Middle frontal gyrus (tissue), 1 donor: ENCODE data around the gene SUN1.
"Not testable (repeated sequence)": the region's sequence is repeated elsewhere in the genome, so short reads cannot be mapped to it uniquely, and the experiment has no call there.

Experiments
- DNase-seq: peaks from one replicate; pipeline ENCODE4 v3.0.0-alpha.2; 2015; ENCODE audit warnings: low spot score; ENCODE audit errors: extremely low spot score

The SUN1 gene

DNA sequence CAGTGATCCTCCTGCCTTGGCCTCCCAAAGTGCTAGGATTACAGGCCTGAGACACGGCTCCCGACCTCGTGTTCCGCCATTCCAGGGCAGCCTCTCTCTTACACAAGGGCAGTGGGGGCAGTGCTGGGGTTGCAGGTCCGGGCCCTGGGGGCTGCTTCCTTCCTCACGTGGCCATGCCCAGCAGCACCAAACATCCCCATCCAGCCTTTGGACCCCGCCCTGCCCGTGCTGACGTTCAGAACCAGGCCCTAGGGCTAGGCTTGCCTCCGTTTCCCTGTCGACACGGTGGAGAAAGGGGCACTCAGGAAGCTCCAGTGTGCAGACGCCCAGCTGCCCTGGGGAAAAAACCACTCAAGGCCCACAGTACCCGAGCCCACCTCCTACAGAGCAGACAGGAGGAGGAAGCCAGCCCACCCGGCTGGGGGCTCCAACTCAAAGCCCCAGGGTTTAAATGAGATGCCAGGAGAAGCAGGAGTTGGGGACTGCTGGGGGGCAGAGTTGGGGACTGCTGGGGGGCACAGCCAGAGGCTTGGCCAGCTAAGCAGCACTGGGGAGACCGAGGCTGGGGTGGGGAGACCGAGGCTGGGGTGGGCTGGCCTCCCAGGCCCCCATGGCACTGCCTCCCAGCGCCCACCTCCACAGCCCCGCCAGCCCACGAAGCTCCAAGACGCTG lies 86.3 kb downstream of the SUN1 start:
- DNase-seq: no peak

DNA sequence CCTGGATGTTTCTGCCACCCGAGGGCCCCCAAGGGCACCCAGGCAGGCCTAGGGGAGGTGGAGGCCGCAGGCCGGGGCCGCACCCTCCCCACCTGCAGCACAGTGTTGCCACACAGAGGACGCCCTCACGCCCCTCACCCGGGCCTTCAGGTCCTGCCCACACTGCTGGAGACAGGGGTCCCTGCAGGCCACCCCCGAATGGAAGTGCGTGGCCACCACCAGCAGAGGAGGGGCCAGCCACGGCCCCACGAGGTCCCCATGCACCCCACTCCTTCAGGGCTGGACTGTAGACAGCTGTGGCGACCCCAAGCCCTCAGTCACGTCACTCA lies 86.8 kb downstream of the SUN1 start:
- DNase-seq: no peak

DNA sequence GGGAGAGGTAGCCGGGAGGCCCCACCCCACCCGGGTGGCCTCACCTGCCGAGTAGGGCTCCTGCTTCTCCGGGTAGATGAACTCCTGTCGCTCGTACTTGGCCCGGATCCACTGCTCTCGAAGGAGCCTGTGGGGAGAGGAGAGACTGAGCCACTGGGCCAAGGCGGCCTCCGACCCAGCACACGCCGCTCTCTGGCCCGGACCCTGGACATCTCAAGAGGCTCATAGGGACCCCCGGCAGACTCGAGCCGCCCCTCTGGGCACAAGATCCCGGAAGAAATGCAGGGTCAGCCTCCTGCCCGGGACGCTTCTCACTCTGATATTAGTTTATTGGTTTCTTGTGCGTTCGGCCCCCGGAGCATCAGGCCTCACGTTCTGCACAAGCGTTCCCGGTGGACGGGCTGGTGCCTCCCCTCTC lies 87.7 kb downstream of the SUN1 start:
- DNase-seq: no peak

DNA sequence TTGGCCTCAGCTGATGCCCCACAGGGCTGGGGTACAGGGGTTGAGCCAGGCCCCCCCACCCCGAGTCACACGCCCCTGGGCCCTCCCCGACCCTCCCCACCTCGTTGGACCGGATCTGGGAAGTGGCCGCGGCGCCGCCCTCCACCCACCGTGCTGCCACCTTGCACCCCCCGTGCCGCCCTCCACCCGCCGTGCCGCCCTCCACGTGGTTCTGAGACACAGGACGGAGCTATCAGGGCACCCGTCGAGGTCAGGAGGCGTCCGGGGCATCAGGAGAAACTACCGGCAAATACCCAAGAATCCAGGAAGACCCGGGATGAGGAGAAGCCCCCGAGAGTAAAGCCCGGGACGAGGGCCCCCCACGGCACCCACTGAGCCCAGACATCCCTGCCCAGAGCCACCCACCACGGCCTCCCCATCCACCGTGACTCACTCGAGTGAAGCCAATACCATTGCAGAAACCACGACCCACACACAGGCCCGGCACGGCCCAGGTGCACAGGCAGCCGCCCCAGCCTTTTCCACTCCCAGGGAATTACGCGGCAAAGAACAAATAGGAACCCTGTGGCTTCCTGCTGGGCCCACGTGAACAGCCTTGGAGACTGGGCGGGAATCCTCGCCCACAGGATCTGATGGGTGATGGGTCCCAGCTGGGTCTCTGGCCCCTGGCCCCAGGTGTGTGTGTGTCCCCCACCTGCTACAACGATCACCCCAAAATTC lies 88.2 kb downstream of the SUN1 start:
- no peak for DNase-seq

DNA sequence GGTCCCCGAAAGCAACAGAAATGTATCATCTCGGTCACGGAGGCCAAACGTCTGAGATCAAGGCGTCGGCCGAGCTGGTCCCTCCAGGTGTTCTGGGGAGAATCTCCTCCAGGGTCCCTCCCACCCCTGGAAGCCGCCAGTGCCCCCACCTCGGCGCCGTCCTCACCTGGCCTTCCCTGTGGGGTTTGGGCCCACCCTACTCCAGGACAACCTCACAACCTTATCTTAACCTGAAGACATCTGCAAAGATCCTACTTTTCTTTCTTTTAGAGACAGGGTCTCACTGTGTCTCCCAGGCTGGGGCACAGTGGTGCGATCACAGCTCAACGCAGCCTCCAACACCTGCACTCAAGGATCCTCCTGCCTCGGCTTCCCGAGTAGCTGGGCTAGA lies 88.8 kb downstream of the SUN1 start:
- DNase-seq: no peak

DNA sequence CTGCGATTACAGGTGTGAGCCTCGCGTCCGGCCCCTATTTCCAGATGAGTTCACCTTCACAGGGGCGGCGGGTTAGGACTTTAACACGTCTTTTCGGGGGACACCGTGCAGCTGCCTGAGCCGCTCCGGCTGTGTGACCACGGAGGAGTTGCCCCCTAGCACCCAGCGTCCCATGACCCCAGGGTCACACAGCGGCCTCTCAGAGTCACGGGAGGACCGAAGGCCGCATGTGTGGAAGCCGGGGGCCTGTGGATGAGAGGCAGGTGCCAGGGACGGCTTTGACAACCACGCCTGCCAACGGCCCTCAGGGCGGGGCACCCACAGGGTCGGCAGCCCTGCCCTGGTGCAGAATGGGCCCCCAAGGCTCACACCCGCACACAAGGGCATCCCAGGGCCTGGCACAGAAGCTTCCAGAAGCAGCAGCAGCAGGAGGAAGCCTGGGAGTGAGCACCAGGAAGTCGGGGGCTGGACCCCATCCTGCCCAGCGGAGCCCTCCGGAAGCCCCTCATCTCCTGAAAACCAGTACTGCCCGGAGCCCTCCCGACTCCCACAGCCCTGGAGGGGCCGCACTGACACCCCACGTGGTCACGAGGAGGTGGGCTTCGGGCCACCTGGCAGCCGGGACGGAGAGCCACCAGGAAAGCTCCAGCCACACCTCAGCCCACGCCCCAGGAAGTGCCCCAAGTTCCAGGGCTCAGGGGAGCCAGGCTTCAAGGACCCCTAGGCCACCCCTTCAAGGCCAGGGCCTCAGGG lies 89.5 kb downstream of the SUN1 start:
- no peak for DNase-seq

DNA sequence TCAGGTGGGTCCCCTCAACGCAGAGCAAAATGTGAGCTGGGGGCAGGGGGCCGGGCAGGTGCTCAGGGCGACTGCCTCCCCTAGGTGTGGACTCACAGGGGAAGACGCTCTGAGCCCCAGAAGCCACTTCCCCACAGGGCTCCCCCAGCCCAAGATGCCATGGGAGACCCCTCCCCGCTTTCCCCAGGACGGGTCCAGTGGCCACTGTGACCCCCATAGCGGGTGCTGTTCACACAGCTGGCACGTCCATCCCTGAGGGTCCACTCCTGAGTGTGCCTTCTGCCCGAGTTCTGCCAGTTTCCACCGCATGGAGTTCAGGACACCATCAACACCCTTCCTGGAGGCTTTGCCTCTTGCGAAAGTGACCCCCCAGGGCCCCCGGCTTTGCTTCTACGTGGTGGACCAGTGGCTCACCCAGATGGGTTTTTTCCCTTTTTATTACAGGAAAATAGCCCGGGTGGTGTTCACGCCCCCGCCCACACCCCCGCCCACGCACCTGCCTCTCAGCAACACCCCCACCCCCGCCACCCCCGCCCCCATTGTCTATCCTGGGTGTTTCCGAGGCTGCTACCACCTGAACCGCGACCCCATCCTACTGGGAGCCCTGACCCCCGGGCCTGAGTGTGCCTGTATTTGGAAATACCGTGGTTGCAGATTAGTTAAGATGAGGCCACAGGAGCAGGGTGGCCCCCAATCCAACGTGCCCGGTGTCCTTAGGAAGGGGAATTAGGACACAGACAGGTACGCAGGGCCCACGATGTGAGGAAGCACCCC lies 90.2 kb downstream of the SUN1 start:
- DNase-seq: no peak

DNA sequence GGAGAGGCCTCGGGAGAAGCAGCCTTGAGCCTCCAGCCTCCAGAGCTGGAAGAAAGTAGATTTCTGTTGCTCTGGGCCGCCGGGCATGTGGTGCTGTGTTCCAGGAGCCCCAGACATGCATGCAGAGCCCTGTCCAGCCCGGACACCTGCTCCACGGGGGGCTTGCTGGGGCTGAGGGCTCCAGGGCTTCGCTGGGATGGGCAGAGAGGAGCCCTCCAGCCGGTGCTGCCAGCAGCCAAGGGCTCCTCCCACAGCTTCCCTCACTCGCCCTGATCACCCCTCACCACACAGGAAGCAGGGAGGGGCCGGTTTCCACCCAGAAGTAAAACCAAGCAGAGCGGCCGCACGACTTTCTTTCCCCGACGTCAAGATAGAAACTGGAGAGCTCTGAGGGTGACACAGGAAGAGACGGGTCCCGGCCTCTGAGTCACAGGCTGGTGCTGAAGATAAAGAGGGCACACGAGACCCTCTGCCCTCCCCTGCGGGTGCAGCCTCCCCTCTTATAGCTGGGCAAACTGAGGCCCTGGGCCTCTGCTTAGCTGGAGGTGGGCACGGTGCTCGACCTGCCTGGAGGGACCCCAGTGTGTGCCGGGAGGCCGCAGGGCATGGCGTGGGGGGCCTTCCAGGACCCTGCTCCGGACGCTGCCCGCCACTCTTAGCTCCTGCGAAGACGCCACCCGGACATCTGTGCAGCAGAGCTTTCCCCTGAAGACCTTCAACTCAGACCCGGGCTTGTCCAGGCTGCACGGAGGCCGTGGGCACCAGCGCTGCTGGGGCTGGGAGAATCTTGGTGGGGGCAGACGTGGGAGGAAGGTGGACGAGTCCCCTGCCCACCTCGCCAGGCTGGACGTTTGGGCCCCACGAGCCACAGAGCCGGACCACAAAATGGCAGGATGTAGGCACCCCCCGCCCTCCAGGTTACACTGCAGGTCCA lies 91.1 kb downstream of the SUN1 start:
- DNase-seq: no peak

DNA sequence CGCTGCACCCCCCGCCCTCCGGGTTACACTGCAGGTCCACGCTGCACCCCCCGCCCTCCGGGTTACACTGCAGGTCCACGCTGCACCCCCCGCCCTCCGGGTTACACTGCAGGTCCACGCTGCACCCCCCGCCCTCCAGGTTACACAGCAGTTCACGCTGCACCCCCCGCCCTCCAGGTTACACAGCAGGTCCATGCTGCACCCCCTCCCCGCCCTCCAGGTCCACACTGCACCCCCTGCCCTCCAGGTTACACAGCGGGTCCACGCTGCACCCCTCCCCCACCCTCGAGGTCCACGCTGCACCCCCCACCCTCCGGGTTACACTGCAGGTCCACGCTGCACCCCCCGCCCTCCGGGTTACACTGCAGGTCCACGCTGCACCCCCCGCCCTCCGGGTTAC lies 91.8 kb downstream of the SUN1 start:
- not testable (repeated sequence) for DNase-seq
